ENCODE data around the gene FXYD4. TPM values are rescaled to one million over a fixed set of nuclear protein-coding genes. Genes with fewer than 3 reads are reported as not detected.

The FXYD4 gene
- total and polyA plus RNA-seq, 11 donors = 0.14 TPM; not detected in 10

DNA sequence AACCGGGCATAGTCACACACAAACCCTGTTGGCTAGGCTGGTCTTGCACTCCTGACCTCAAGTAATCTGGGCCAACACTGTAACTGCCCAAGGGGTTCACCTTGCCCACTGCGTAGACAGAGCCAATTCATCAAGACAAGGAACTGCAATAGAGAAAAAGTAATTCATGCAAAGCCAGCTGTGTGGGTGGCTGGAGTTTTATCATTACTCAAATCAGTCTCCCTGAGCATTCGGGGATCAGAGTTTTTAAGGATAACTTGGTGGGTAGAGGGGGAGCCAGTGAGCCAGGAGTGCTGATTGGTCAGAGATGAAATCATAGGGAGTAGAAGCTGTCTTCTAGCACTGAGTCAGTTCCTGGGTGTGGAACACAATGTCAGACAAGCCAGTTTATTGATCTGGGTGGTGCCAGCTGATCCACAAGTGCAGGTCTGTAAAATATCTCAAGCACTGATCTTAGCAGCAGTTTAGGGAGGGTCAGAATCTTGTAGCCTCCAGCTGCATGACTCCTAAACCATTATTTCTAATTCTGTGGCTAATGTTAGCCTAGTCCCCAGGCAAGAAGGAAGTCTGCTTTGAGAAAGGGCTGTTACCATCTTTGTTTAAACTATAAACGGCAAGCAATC is 15.6 kb upstream of the FXYD4 start:
- 62 to 74% (median 69%) methylated on average over 4 of the region's 4 CpGs for WGBS, 4 donors
- ATAC-seq (no peak), DNase-seq (peak in 1 of 5 donors; percentile 3)
- intact Hi-C loops (cut with DNase I) = loop anchor here in 1 of 10 donors (10.0 kb wide), 1 partner anchor 151 kb away; no protein-coding TSS in a partner anchor
- peaks cover 0 to 5% (median 0%) of the 10 kb centered on the region in 9 donors for H3K27me3 ChIP-seq
- no peaks in the 10 kb centered on the region for H3K36me3 ChIP-seq
- no peak overlapping the region for H3K27ac ChIP-seq
- H3K4me1 ChIP-seq = peaks cover 0 to 1% (median 0%) of the 10 kb centered on the region in 12 donors
- TF ChIP-seq, protein P1, sequence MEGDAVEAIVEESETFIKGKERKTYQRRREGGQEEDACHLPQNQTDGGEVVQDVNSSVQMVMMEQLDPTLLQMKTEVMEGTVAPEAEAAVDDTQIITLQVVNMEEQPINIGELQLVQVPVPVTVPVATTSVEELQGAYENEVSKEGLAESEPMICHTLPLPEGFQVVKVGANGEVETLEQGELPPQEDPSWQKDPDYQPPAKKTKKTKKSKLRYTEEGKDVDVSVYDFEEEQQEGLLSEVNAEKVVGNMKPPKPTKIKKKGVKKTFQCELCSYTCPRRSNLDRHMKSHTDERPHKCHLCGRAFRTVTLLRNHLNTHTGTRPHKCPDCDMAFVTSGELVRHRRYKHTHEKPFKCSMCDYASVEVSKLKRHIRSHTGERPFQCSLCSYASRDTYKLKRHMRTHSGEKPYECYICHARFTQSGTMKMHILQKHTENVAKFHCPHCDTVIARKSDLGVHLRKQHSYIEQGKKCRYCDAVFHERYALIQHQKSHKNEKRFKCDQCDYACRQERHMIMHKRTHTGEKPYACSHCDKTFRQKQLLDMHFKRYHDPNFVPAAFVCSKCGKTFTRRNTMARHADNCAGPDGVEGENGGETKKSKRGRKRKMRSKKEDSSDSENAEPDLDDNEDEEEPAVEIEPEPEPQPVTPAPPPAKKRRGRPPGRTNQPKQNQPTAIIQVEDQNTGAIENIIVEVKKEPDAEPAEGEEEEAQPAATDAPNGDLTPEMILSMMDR (IDR thresholded peaks at IDR 0.05) = no peak
- no peak for TF ChIP-seq POLR2A (IDR thresholded peaks at IDR 0.05)
- H3K9me3 ChIP-seq = no peaks in the 10 kb centered on the region
- no peak overlapping the region for H3K4me3 ChIP-seq

DNA sequence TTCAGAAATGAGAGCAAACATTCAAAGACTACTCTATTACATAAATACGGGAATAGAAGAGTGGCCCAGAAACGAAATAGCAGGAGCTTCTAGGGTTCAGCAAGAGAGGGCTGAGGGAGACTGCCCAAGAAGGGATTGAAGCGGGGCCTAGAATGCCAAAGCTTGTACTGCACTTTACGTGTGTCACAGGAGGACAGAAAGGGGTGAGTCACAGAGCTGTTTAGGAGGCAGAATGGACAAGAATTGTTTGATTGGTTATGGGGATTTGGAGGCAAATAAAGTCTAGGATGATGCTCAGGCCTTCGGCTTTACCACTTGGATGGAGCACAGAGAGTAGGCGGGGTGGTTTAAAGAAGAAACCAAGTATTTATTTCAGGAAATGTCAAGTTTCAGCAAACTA is 11.3 kb upstream of the FXYD4 start:
- Histone ChIP-seq H3K4me3 (no peak overlapping the region), H3K36me3 (no peaks in the 10 kb centered on the region), H3K4me1 (peaks cover 0 to 16% (median 6%) of the 10 kb centered on the region in 12 donors), H3K27ac (no peak overlapping the region), H3K27me3 (no peaks in the 10 kb centered on the region), H3K9me3 (no peaks in the 10 kb centered on the region)
- WGBS, 4 donors = 78 to 86% (median 84%) methylated on average over 6 of the region's 6 CpGs
- intact Hi-C loops (cut with DNase I) = no loop called here
- ATAC-seq (no peak), DNase-seq (no peak)
- TF ChIP-seq, protein P1 (IDR thresholded peaks at IDR 0.05) = no peak
- no peak for TF ChIP-seq POLR2A (IDR thresholded peaks at IDR 0.05)

DNA sequence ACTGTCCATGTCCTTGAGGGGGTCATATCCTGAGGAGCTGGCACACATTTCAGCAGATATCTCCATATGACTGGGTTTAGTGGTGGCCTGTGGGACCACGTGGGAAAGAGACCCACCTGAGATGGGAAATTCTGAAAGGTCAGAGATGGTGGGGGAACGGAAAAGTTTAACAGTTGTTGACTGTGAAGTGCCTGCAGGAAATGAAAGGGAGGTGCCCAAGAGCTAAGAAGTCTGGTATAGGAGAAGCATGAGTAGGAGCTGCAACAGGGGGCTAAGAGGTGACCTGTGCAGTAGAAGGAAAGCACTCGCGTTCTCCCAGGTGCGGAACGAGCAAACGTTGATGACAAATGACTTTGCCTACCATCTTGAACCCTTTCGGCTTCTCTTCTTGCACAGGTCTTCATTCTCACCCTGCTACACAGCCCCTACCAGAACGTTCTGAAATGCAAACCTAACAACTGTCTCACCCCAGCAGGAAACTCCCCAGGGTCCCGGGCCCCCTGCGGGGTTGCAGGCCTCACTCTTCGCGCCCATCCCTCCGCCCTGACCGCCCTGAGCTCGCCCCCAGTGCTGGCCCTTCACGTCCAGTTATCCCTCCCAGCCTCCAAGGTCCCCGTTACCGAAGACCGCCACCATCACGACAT is 9.8 kb upstream of the FXYD4 start:
- ATAC-seq (no peak), DNase-seq (no peak)
- intact Hi-C loops (cut with DNase I) = loop anchor here in 1 of 10 donors (2.0 kb wide), 1 partner anchor 75 kb away; the partner anchor contains the start of gene ZNF487
- peak overlapping the region in 8 of 12 donors; percentile 47 to 78 (median 68) for H3K27ac ChIP-seq
- no peaks in the 10 kb centered on the region for H3K9me3 ChIP-seq
- H3K27me3 ChIP-seq = no peaks in the 10 kb centered on the region
- WGBS, 4 donors = 22 to 29% (median 24%) methylated on average over 17 to 21 of the region's 21 CpGs
- H3K36me3 ChIP-seq = no peaks in the 10 kb centered on the region
- peaks cover 0 to 16% (median 6%) of the 10 kb centered on the region in 12 donors for H3K4me1 ChIP-seq
- TF ChIP-seq POLR2A (IDR thresholded peaks at IDR 0.05) = no peak
- TF ChIP-seq, protein P1 (IDR thresholded peaks at IDR 0.05) = no peak
- peak overlapping the region; percentile 34 to 72 (median 59) for H3K4me3 ChIP-seq

DNA sequence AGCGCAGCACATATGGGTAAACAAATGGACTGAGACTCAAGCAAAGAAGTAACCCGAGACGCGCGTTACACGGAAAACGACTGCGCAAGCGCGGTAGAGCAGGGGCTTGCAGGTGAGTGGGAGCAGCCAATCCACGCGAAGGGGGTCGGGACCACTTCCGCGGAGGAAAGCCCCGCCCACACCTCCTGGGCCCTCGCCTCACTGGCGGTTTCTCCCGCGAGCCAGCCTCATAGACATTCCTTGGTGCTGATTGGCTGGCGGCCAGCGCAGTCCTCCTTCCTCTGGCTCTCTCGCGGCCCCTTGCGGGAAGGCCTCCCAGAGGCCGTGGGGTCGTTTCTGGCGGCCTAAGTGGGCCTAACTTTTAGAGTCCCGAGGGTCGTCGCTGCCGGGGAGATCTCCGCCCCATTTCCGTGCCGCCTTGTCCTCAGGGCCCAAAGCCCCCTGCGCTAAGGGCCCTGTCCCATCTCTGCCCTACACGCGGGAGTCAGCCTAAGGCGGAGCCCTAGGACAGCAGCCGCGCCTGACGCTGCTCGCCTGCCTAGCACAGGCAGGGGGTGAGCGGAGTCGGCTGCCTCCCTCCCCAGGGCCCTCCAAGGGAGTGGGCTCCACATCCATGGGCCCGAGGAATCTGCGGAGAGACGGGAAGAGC is 9.1 kb upstream of the FXYD4 start:
- Histone ChIP-seq H3K27ac (peak overlapping the region in 10 of 12 donors; percentile 47 to 78 (median 68)), H3K4me1 (peaks cover 0 to 16% (median 6%) of the 10 kb centered on the region in 12 donors), H3K36me3 (no peaks in the 10 kb centered on the region), H3K9me3 (no peaks in the 10 kb centered on the region), H3K27me3 (no peaks in the 10 kb centered on the region), H3K4me3 (peak overlapping the region; percentile 34 to 72 (median 59))
- TF ChIP-seq, protein P1 (IDR thresholded peaks at IDR 0.05) = peak; percentile 26 to 75 (median 50)
- peak in 1 of 2 donors; percentile 19 for TF ChIP-seq POLR2A (IDR thresholded peaks at IDR 0.05)
- 1 to 5% (median 4%) methylated on average over 25 to 48 of the region's 48 CpGs for WGBS, 4 donors
- ATAC-seq (peak; percentile 93 to 99 (median 97)), DNase-seq (peak; percentile 94 to 98 (median 98))
- intact Hi-C loops (cut with DNase I) = loop anchor here in 1 of 10 donors (2.0 kb wide), 1 partner anchor 74 kb away; the partner anchor contains the start of gene ZNF487
